Measurements from ENCODE around the gene OR6T1.

Gene OR6T1

GRCh38 chr11:123939317-123939716, 4.3 kb downstream of the OR6T1 start, which contains the start of gene OR4D5:
Gene OR4D5, plus strand, starts transcription at chr11:123939617. Its CDS starts 0 bp downstream, at chr11:123939617.
- Histone ChIP-seq H3K9me3 (ENCODE audit: low read depth, low read length) (no peaks in the 10 kb centered on the region), H3K9ac (ENCODE audit: insufficient read length) (no peak within 1 kb of the TSS), H3K36me3 (ENCODE audit: insufficient read depth, low read length) (no peaks in the 10 kb centered on the region), H3K27ac (no peak within 1 kb of the TSS), H3K4me3 (no peak within 1 kb of the TSS)
- TF ChIP-seq POLR2AphosphoS5 (IDR thresholded peaks at IDR 0.05; ENCODE audit: borderline replicate concordance, low read depth, low read length) = no peak
- no peak for TF ChIP-seq EZH2 (IDR thresholded peaks at IDR 0.05)
- TF ChIP-seq FOXP2 (optimal IDR thresholded peaks at IDR 0.05; ENCODE audit: control extremely low read depth, extremely low read length, insufficient read depth) = no peak
- no peak for DNase-seq (ENCODE audit: low read depth, low spot score)

GRCh38 chr11:123924027-123924426, 19.6 kb downstream of the OR6T1 start:
- no peak overlapping the region for H3K27ac ChIP-seq
- H3K9ac ChIP-seq (ENCODE audit: insufficient read length) = no peak overlapping the region
- H3K4me3 ChIP-seq = no peak overlapping the region
- no peak for TF ChIP-seq FOXP2 (optimal IDR thresholded peaks at IDR 0.05; ENCODE audit: control extremely low read depth, extremely low read length, insufficient read depth)
- TF ChIP-seq EZH2 (IDR thresholded peaks at IDR 0.05) = no peak
- no peak for TF ChIP-seq POLR2AphosphoS5 (IDR thresholded peaks at IDR 0.05; ENCODE audit: borderline replicate concordance, low read depth, low read length)
- DNase-seq (ENCODE audit: low read depth, low spot score) = no peak
- H3K36me3 ChIP-seq (ENCODE audit: insufficient read depth, low read length) = no peaks in the 10 kb centered on the region
- H3K9me3 ChIP-seq (ENCODE audit: low read depth, low read length) = no peaks in the 10 kb centered on the region

- Histone ChIP-seq H3K9ac (ENCODE audit: insufficient read length) (no peak overlapping the region), H3K9me3 (ENCODE audit: low read depth, low read length) (no peaks in the 10 kb centered on the region), H3K27ac (no peak overlapping the region), H3K4me3 (no peak overlapping the region), H3K36me3 (ENCODE audit: insufficient read depth, low read length) (no peaks in the 10 kb centered on the region)
- DNase-seq (ENCODE audit: low read depth, low spot score) = no peak
- no peak for TF ChIP-seq FOXP2 (optimal IDR thresholded peaks at IDR 0.05; ENCODE audit: control extremely low read depth, extremely low read length, insufficient read depth)
- no peak for TF ChIP-seq EZH2 (IDR thresholded peaks at IDR 0.05)
- TF ChIP-seq POLR2AphosphoS5 (IDR thresholded peaks at IDR 0.05; ENCODE audit: borderline replicate concordance, low read depth, low read length) = no peak
Measured at GRCh38 chr11:123920943-123921342, 22.7 kb downstream of the OR6T1 start.

GRCh38 chr11:123905826-123906225, 37.8 kb downstream of the OR6T1 start:
- Histone ChIP-seq H3K36me3 (ENCODE audit: insufficient read depth, low read length) (no peaks in the 10 kb centered on the region), H3K9ac (ENCODE audit: insufficient read length) (no peak overlapping the region)

GRCh38 chr11:123904932-123905331, 38.7 kb downstream of the OR6T1 start:
- Histone ChIP-seq H3K36me3 (ENCODE audit: insufficient read depth, low read length) (no peaks in the 10 kb centered on the region), H3K9ac (ENCODE audit: insufficient read length) (no peak overlapping the region), H3K27ac (no peak overlapping the region), H3K9me3 (ENCODE audit: low read depth, low read length) (no peaks in the 10 kb centered on the region), H3K4me3 (no peak overlapping the region)
- TF ChIP-seq EZH2 (IDR thresholded peaks at IDR 0.05) (no peak), FOXP2 (optimal IDR thresholded peaks at IDR 0.05; ENCODE audit: control extremely low read depth, extremely low read length, insufficient read depth) (no peak), POLR2AphosphoS5 (IDR thresholded peaks at IDR 0.05; ENCODE audit: borderline replicate concordance, low read depth, low read length) (no peak)
- no peak for DNase-seq (ENCODE audit: low read depth, low spot score)

More at GRCh38 chr11:123905826-123906225, 37.8 kb downstream of the OR6T1 start:
- DNase-seq (ENCODE audit: low read depth, low spot score) = no peak
- H3K9me3 ChIP-seq (ENCODE audit: low read depth, low read length) = no peaks in the 10 kb centered on the region
- no peak overlapping the region for H3K27ac ChIP-seq
- no peak overlapping the region for H3K4me3 ChIP-seq
- TF ChIP-seq POLR2AphosphoS5 (IDR thresholded peaks at IDR 0.05; ENCODE audit: borderline replicate concordance, low read depth, low read length) = no peak

GRCh38 chr11:123903932-123904331, 39.7 kb downstream of the OR6T1 start:
- H3K36me3 ChIP-seq (ENCODE audit: insufficient read depth, low read length) = no peaks in the 10 kb centered on the region
- no peak overlapping the region for H3K9ac ChIP-seq (ENCODE audit: insufficient read length)
- TF ChIP-seq EZH2 (IDR thresholded peaks at IDR 0.05) (no peak), POLR2AphosphoS5 (IDR thresholded peaks at IDR 0.05; ENCODE audit: borderline replicate concordance, low read depth, low read length) (no peak), FOXP2 (optimal IDR thresholded peaks at IDR 0.05; ENCODE audit: control extremely low read depth, extremely low read length, insufficient read depth) (no peak)
- no peaks in the 10 kb centered on the region for H3K9me3 ChIP-seq (ENCODE audit: low read depth, low read length)
- H3K4me3 ChIP-seq = no peak overlapping the region
- DNase-seq (ENCODE audit: low read depth, low spot score) = no peak
- no peak overlapping the region for H3K27ac ChIP-seq

- Histone ChIP-seq H3K9ac (ENCODE audit: insufficient read length) (no peak within 1 kb of the TSS), H3K27ac (no peak within 1 kb of the TSS), H3K9me3 (ENCODE audit: low read depth, low read length) (no peaks in the 10 kb centered on the region), H3K4me3 (no peak within 1 kb of the TSS), H3K36me3 (ENCODE audit: insufficient read depth, low read length) (no peaks in the 10 kb centered on the region)
- no peak for TF ChIP-seq FOXP2 (optimal IDR thresholded peaks at IDR 0.05; ENCODE audit: control extremely low read depth, extremely low read length, insufficient read depth)
- DNase-seq (ENCODE audit: low read depth, low spot score) = no peak
Measured at GRCh38 chr11:123901867-123902266, 41.8 kb downstream of the OR6T1 start, which contains the start of gene OR8D4. Gene OR8D4, plus strand, starts transcription at chr11:123902167. Its CDS starts 4,265 bp downstream, at chr11:123906432.

- Histone ChIP-seq H3K36me3 (ENCODE audit: insufficient read depth, low read length) (no peaks in the 10 kb centered on the region), H3K9ac (ENCODE audit: insufficient read length) (no peak overlapping the region), H3K9me3 (ENCODE audit: low read depth, low read length) (no peaks in the 10 kb centered on the region), H3K27ac (no peak overlapping the region), H3K4me3 (no peak overlapping the region)
- no peak for TF ChIP-seq EZH2 (IDR thresholded peaks at IDR 0.05)
- no peak for TF ChIP-seq POLR2AphosphoS5 (IDR thresholded peaks at IDR 0.05; ENCODE audit: borderline replicate concordance, low read depth, low read length)
- no peak for TF ChIP-seq FOXP2 (optimal IDR thresholded peaks at IDR 0.05; ENCODE audit: control extremely low read depth, extremely low read length, insufficient read depth)
- no peak for DNase-seq (ENCODE audit: low read depth, low spot score)
Measured at GRCh38 chr11:123899792-123900191, 43.8 kb downstream of the OR6T1 start.

All from SK-N-MC (cell line).